MM.1S (cell line): ENCODE measurements around the gene SLC38A1.

Source experiments
- DNase-seq: peaks from one replicate; pipeline ENCODE4 v3.0.0-alpha.2; 2015
- H2AFZ ChIP-seq: fragments of 300-600 bp; sonication (generic); 2 replicates; pipeline ENCODE4 v1.6.0; 2016; ENCODE audit warnings: antibody characterized with exemption, low read length
- H3F3A ChIP-seq: fragments of 300-600 bp; sonication (generic); 2 replicates; pipeline ENCODE4 v1.6.1; 2016; ENCODE audit warnings: mild to moderate bottlenecking, antibody characterized with exemption, low read length, moderate library complexity, mixed read lengths; ENCODE audit not compliant: insufficient read depth
- H3K27ac ChIP-seq: fragments of 300-600 bp; sonication (generic); 2 replicates; pipeline ENCODE4 v1.5.1; 2016; ENCODE audit warnings: mild to moderate bottlenecking, low read length
- H3K27me3 ChIP-seq: fragments of 300-600 bp; sonication (generic); replicated peaks from 2 replicates; pipeline ENCODE4 v1.6.0; 2016; ENCODE audit warnings: low read length; ENCODE audit not compliant: insufficient read depth
- H3K36me3 ChIP-seq: fragments of 300-600 bp; sonication (generic); replicated peaks from 2 replicates; pipeline ENCODE4 v1.6.1; 2016; ENCODE audit warnings: mild to moderate bottlenecking, low read length, mixed read lengths; ENCODE audit not compliant: insufficient read depth
- H3K4me1 ChIP-seq: fragments of 300-600 bp; sonication (generic); 2 replicates; pipeline ENCODE4 v1.6.1; 2016; ENCODE audit warnings: low read length, mixed read lengths
- H3K4me2 ChIP-seq: fragments of 300-600 bp; sonication (generic); 2 replicates; pipeline ENCODE4 v1.6.0; 2016; ENCODE audit warnings: low read depth, low read length
- H3K4me3 ChIP-seq: fragments of 300-600 bp; sonication (generic); 2 replicates; pipeline ENCODE4 v1.5.1; 2016; ENCODE audit warnings: low read length, mixed read lengths
- H3K79me2 ChIP-seq: fragments of 300-600 bp; sonication (generic); 2 replicates; pipeline ENCODE4 v1.6.1; 2016; ENCODE audit warnings: mixed run types, low read length, mixed read lengths
- H3K9ac ChIP-seq: fragments of 300-600 bp; sonication (generic); 2 replicates; pipeline ENCODE4 v1.6.1; 2016; ENCODE audit warnings: low read length, mixed read lengths
- H3K9me2 ChIP-seq: fragments of 300-600 bp; sonication (generic); replicated peaks from 2 replicates; pipeline ENCODE4 v1.6.1; 2016; ENCODE audit warnings: mild to moderate bottlenecking, low read length, mixed read lengths; ENCODE audit not compliant: insufficient read depth
- H3K9me3 ChIP-seq: fragments of 300-600 bp; sonication (generic); replicated peaks from 2 replicates; pipeline ENCODE4 v1.6.1; 2016; ENCODE audit warnings: mild to moderate bottlenecking, low read length, mixed read lengths; ENCODE audit not compliant: insufficient read depth
- H4K20me1 ChIP-seq: fragments of 300-600 bp; sonication (generic); 2 replicates; pipeline ENCODE4 v1.6.1; 2016; ENCODE audit warnings: mild to moderate bottlenecking, low read length, moderate library complexity, mixed read lengths; ENCODE audit not compliant: insufficient read depth
- EZH2 ChIP-seq: fragments of 300-600 bp; sonication (generic); optimal IDR thresholded peaks from 2 replicates; pipeline ENCODE3; 2017; ENCODE audit warnings: low read depth, mild to moderate bottlenecking, antibody characterized with exemption, low read length, mixed read lengths
- EZH2phosphoT487 ChIP-seq: fragments of 300-600 bp; sonication (generic); IDR thresholded peaks from 2 replicates; pipeline ENCODE4 v1.6.1; 2018; ENCODE audit warnings: antibody characterized with exemption, low read length
- TF ChIP-seq, protein P1 (sequence below): fragments of 300-600 bp; sonication (generic); IDR thresholded peaks from 2 replicates; pipeline ENCODE4 v1.5.1; 2016; ENCODE audit warnings: antibody characterized with exemption, low read length, mixed read lengths

Gene SLC38A1

DNA sequence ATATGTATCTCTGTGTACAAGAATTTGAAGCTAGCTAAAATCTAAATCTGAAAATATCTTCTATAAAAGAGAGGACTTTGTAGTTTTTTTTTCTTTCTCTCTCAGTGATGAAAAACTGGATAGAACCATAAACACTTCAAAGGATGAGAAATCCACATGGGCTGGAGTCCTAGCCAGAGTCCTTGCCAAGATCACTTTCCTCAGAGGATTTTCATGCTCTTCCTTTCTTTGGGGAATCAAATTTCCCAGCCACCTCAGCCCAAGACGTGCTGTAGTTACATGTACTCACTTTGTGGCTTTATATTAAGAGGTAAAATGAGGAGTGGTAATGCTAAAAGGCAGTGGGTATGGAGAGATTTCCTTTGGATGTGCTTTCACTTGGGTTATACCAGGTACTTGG lies 110.3 kb downstream of the SLC38A1 start:
- Histone ChIP-seq H3K9me2 (no peaks in the 10 kb centered on the region), H3F3A (no peaks in the 10 kb centered on the region), H4K20me1 (no peaks in the 10 kb centered on the region), H3K9ac (no peak overlapping the region), H3K4me3 (no peak overlapping the region), H3K27ac (no peak overlapping the region), H2AFZ (no peak overlapping the region), H3K9me3 (no peaks in the 10 kb centered on the region), H3K79me2 (no peaks in the 10 kb centered on the region), H3K4me2 (no peak overlapping the region), H3K36me3 (no peaks in the 10 kb centered on the region), H3K4me1 (no peaks in the 10 kb centered on the region), H3K27me3 (no peaks in the 10 kb centered on the region)
- TF ChIP-seq EZH2, result no peak
- TF ChIP-seq EZH2phosphoT487, result no peak
- TF ChIP-seq, protein P1, sequence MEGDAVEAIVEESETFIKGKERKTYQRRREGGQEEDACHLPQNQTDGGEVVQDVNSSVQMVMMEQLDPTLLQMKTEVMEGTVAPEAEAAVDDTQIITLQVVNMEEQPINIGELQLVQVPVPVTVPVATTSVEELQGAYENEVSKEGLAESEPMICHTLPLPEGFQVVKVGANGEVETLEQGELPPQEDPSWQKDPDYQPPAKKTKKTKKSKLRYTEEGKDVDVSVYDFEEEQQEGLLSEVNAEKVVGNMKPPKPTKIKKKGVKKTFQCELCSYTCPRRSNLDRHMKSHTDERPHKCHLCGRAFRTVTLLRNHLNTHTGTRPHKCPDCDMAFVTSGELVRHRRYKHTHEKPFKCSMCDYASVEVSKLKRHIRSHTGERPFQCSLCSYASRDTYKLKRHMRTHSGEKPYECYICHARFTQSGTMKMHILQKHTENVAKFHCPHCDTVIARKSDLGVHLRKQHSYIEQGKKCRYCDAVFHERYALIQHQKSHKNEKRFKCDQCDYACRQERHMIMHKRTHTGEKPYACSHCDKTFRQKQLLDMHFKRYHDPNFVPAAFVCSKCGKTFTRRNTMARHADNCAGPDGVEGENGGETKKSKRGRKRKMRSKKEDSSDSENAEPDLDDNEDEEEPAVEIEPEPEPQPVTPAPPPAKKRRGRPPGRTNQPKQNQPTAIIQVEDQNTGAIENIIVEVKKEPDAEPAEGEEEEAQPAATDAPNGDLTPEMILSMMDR, result no peak
- no peak for DNase-seq

DNA sequence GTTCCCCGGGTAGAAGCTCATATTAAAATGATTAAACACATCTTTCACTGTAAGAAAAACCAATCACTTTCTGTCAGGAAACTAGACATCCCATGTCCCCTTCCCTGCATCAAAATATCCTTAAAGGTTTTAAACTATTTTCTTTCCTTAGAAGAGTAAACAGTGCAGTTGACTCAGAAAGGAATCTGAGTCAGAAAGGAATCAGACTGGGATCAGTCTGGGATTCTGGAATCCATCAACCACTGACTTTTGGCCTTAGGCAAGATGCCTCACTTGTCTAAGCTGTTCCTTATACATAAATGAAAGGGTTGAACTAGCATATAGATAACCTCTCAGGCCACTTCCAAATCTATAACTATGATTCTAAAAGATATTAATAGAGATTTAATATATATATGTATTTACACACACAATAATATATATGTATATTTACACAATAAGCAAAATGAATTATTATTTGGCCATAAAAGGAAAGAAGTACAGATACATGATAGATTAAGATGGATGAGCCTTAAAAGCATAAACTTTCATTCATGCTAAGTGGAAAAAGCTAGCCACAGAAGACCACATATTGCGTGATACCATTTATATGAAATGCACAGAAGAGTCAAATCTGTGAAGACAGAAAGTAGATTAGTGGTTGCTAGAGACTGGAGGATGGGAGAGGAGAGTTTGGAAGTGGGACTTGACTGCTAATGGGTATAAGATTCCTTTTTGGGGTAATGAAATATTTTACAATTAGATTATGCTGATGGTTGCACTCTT lies 114.4 kb downstream of the SLC38A1 start:
- Histone ChIP-seq H3K4me2 (no peak overlapping the region), H3K27me3 (no peaks in the 10 kb centered on the region), H3K27ac (no peak overlapping the region), H3K79me2 (no peaks in the 10 kb centered on the region), H3K9me3 (no peaks in the 10 kb centered on the region), H2AFZ (no peak overlapping the region), H3F3A (no peaks in the 10 kb centered on the region), H3K4me3 (no peak overlapping the region), H3K4me1 (peaks cover 4% of the 10 kb centered on the region; the same call in 1 of the 2 replicates), H3K9ac (no peak overlapping the region), H3K9me2 (no peaks in the 10 kb centered on the region), H3K36me3 (no peaks in the 10 kb centered on the region), H4K20me1 (no peaks in the 10 kb centered on the region)
- DNase-seq, result no peak
- TF ChIP-seq EZH2phosphoT487, result no peak
- TF ChIP-seq EZH2, result no peak
- TF ChIP-seq, protein P1, result no peak

DNA sequence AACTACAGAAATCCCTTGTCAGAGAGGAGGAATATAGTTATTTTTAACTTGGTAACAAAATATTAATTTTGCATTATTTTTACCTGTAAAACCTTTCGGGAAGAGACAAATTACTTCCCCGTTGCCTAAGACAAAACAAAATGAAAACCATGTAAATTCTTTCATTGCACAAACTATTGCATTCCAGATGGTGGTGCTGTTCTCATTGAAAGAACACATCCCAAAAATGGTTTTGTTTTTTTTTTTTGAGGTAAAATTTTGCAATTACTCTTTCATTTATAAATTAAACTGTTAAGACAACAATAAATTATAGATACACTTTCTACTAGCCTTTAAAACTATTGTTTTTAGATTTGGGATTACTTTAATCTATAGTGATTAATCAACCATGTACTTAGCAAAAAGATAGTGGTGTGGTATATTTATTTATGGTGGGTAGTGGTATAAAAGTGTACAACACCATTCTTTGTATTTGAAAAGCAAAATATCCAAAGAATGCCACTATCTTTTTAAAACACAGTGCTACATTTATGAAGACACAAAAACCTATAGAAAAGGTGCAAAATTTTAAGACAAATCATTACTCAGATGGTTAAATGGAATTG lies 115.5 kb downstream of the SLC38A1 start:
- no peak overlapping the region for H3K4me2 ChIP-seq
- peak; percentile 45 for DNase-seq
- H2AFZ ChIP-seq, result no peak overlapping the region

More for the DNA sequence above, 115.5 kb downstream of the SLC38A1 start:
- no peaks in the 10 kb centered on the region for H3K9me2 ChIP-seq
- H3K27ac ChIP-seq, result no peak overlapping the region
- H3K36me3 ChIP-seq, result no peaks in the 10 kb centered on the region
- H3K4me1 ChIP-seq, result peaks cover 4% of the 10 kb centered on the region; the same call in 1 of the 2 replicates
- no peaks in the 10 kb centered on the region for H3K27me3 ChIP-seq
- TF ChIP-seq EZH2phosphoT487, result no peak
- TF ChIP-seq, protein P1, result peak; percentile 71
- no peak overlapping the region for H3K4me3 ChIP-seq
- H3K9me3 ChIP-seq, result no peaks in the 10 kb centered on the region
- H4K20me1 ChIP-seq, result no peaks in the 10 kb centered on the region
- H3F3A ChIP-seq, result no peaks in the 10 kb centered on the region
- no peaks in the 10 kb centered on the region for H3K79me2 ChIP-seq
- no peak overlapping the region for H3K9ac ChIP-seq
